Caco-2 (cell line): ENCODE measurements around the gene ELOVL7. TPM values are rescaled to one million over a fixed set of nuclear protein-coding genes. Genes with fewer than 3 reads are reported as not detected.

Experiments used
- BruUV-seq: library from RNA; stranded (reverse); fragments of 400-500 nt; replicated peaks from 2 replicates; lab custom pipeline; 2021; lab: Mats Ljungman, UMichigan
- CTCF ChIA-PET: fragments of 300-600 bp; sonication (Branson Sonifier 250); formaldehyde crosslinking; loops from one replicate; lab custom pipeline; 2022; ENCODE audit warnings: antibody characterized with exemption; lab: Charles Lee
- POLR2A ChIA-PET: fragments of 300-600 bp; sonication (Branson Sonifier 250); formaldehyde crosslinking; loops from one replicate; lab custom pipeline; 2022; ENCODE audit warnings: antibody characterized with exemption; lab: Charles Lee
- DNase-seq, 2 experiments: peaks; one replicate each; pipeline versions ENCODE4 v3.0.0 to v3.0.0-alpha.2; 2020 to 2022
- H3K27me3 ChIP-seq: replicated peaks from 2 replicates; pipeline ENCODE4 v1.6.0; 2011; ENCODE audit warnings: low read length; ENCODE audit not compliant: control insufficient read depth, insufficient read depth
- H3K36me3 ChIP-seq: 2 replicates; pipeline ENCODE4 v1.5.1; 2011; ENCODE audit warnings: low read length; ENCODE audit not compliant: control insufficient read depth, insufficient read depth
- H3K4me1 ChIP-seq: fragments of 250-450 bp; sonication (Bioruptor Pico); 2 replicates; pipeline ENCODE4 v1.5.1; 2020; ENCODE audit warnings: mild to moderate bottlenecking
- H3K4me3 ChIP-seq: 2 replicates; pipeline ENCODE4 v1.5.1; 2011; ENCODE audit warnings: low read depth, mild to moderate bottlenecking, control low read depth, low read length
- H3K9me3 ChIP-seq: fragments of 250-450 bp; sonication (Bioruptor Pico); 2 replicates; pipeline ENCODE4 v1.5.1; 2020; ENCODE audit warnings: mild to moderate bottlenecking, moderate library complexity
- H3K27ac Mint-ChIP-seq: one replicate; pipeline ENCODE4 v1.8.0; 2022; ENCODE audit warnings: mixed read lengths; ENCODE audit not compliant: unreplicated experiment
- H3K27me3 Mint-ChIP-seq: one replicate; pipeline ENCODE4 v1.8.0; 2022; ENCODE audit warnings: mixed read lengths; ENCODE audit not compliant: insufficient read depth, unreplicated experiment
- H3K36me3 Mint-ChIP-seq: one replicate; pipeline ENCODE4 v1.8.0; 2022; ENCODE audit warnings: mild to moderate bottlenecking, mixed read lengths; ENCODE audit not compliant: insufficient read depth, unreplicated experiment
- H3K4me1 Mint-ChIP-seq: one replicate; pipeline ENCODE4 v1.8.0; 2022; ENCODE audit warnings: low read depth, mixed read lengths; ENCODE audit not compliant: unreplicated experiment
- H3K4me3 Mint-ChIP-seq: one replicate; pipeline ENCODE4 v1.8.0; 2022; ENCODE audit warnings: mild to moderate bottlenecking, moderate library complexity, mixed read lengths; ENCODE audit not compliant: unreplicated experiment
- H3K9me3 Mint-ChIP-seq: one replicate; pipeline ENCODE4 v1.8.0; 2022; ENCODE audit warnings: mixed read lengths; ENCODE audit not compliant: unreplicated experiment
- CTCF ChIP-seq, 2 experiments: fragments of 200-600 bp in 1 of 2; IDR thresholded peaks; 1 replicate in 1 of 2; 2 replicates in 1 of 2; pipeline versions ENCODE4 v1.5.1 to v1.8.0; 2011 to 2022; ENCODE audit warnings: antibody characterized with exemption in 1 of 2, control low read depth in 1 of 2, inconsistent platforms in 1 of 2, low read depth in 1 of 2, low read length in 1 of 2, mild to moderate bottlenecking in 1 of 2, moderate library complexity in 1 of 2; ENCODE audit not compliant: insufficient read depth in 1 of 2, severe bottlenecking in 1 of 2, unreplicated experiment in 1 of 2
- intact Hi-C: fragments of 100-400 bp; cut with micrococcal nuclease; formaldehyde crosslinking; loops from one replicate; pipeline ENCODE4 v1.10.0; 2022; ENCODE audit not compliant: unreplicated experiment
- total RNA-seq: library from RNA; stranded (reverse); gene quantifications from 2 replicates; pipeline ENCODE4 v1.2.3, GENCODE V29; 2022

The ELOVL7 gene
- total RNA-seq, 1 experiment from 2014 or later, result 16.4 TPM

- Mint-ChIP-seq H3K36me3 (peaks cover 5% of the 10 kb centered on the region), H3K4me3 (no peak overlapping the region), H3K4me1 (peaks cover 25% of the 10 kb centered on the region), H3K27ac (no peak overlapping the region), H3K9me3 (no peaks in the 10 kb centered on the region), H3K27me3 (no peaks in the 10 kb centered on the region)
- BruUV-seq, result no TSS peak
- TF ChIP-seq CTCF (IDR thresholded peaks at IDR 0.05; ENCODE audit: insufficient read depth in 1 of 2, low read depth in 1 of 2, low read length in 1 of 2, severe bottlenecking in 1 of 2, unreplicated experiment in 1 of 2), result no peak
- Histone ChIP-seq H3K4me3 (no peak overlapping the region), H3K4me1 (peaks cover 15% of the 10 kb centered on the region), H3K9me3 (no peaks in the 10 kb centered on the region), H3K36me3 (no peaks in the 10 kb centered on the region; the same call in 1 of the 2 replicates), H3K27me3 (no peaks in the 10 kb centered on the region)
- CTCF ChIA-PET, result no interaction called here
- DNase-seq, result no peak
- POLR2A ChIA-PET, result no interaction called here
- intact Hi-C loops, result no loop called here
These were observed 78.9 kb downstream of the ELOVL7 start for GRCh38 chr5:60765019-60765709.

- Histone ChIP-seq H3K4me3 (no peak overlapping the region), H3K9me3 (no peaks in the 10 kb centered on the region), H3K36me3 (no peaks in the 10 kb centered on the region; the same call in 1 of the 2 replicates), H3K27me3 (no peaks in the 10 kb centered on the region), H3K4me1 (peaks cover 15% of the 10 kb centered on the region)
- ChIA-PET CTCF (no interaction called here), POLR2A (no interaction called here)
- DNase-seq, result no peak
- Mint-ChIP-seq H3K36me3 (peaks cover 5% of the 10 kb centered on the region), H3K9me3 (no peaks in the 10 kb centered on the region), H3K4me3 (no peak overlapping the region), H3K27ac (no peak overlapping the region), H3K27me3 (no peaks in the 10 kb centered on the region), H3K4me1 (peaks cover 25% of the 10 kb centered on the region)
- BruUV-seq, result no TSS peak
- intact Hi-C loops, result no loop called here
- TF ChIP-seq CTCF (IDR thresholded peaks at IDR 0.05; ENCODE audit: insufficient read depth in 1 of 2, low read depth in 1 of 2, low read length in 1 of 2, severe bottlenecking in 1 of 2, unreplicated experiment in 1 of 2), result no peak
These were observed 81.0 kb downstream of the ELOVL7 start for GRCh38 chr5:60763061-60763460.

- H3K4me1 ChIP-seq, result no peaks in the 10 kb centered on the region
- H3K36me3 ChIP-seq, result no peaks in the 10 kb centered on the region
- POLR2A ChIA-PET, result no interaction called here
- DNase-seq, result no peak
- CTCF ChIA-PET, result no interaction called here
- H3K9me3 ChIP-seq, result no peaks in the 10 kb centered on the region
- Mint-ChIP-seq H3K27ac (no peak overlapping the region), H3K27me3 (no peaks in the 10 kb centered on the region), H3K4me3 (no peak overlapping the region), H3K36me3 (no peaks in the 10 kb centered on the region), H3K4me1 (no peaks in the 10 kb centered on the region), H3K9me3 (no peaks in the 10 kb centered on the region)
- no peak overlapping the region for H3K4me3 ChIP-seq
- no TSS peak for BruUV-seq
- no peaks in the 10 kb centered on the region for H3K27me3 ChIP-seq
- intact Hi-C loops, result no loop called here
- TF ChIP-seq CTCF (IDR thresholded peaks at IDR 0.05; ENCODE audit: insufficient read depth in 1 of 2, low read depth in 1 of 2, low read length in 1 of 2, severe bottlenecking in 1 of 2, unreplicated experiment in 1 of 2), result no peak
These were observed 89.6 kb downstream of the ELOVL7 start for GRCh38 chr5:60754495-60754894.
